GM21619 (cell line): ENCODE measurements around the gene ADARB2.
"Not testable (repeated sequence)": the region's sequence is repeated elsewhere in the genome, so short reads cannot be mapped to it uniquely, and the experiment has no call there.

Source experiments
- ATAC-seq: cut with Tn5 transposase; IDR thresholded peaks from one replicate; pipeline ENCODE4 v1.9.1; 2021; ENCODE audit not compliant: unreplicated experiment

Gene ADARB2

GRCh38 chr10:1449572-1450205 is 287.6 kb downstream of the ADARB2 start:
- ATAC-seq = no peak

GRCh38 chr10:1449021-1449420 is 288.3 kb downstream of the ADARB2 start:
- ATAC-seq = no peak

- ATAC-seq = no peak
Measured at GRCh38 chr10:1448252-1448930, 288.9 kb downstream of the ADARB2 start.

GRCh38 chr10:1444826-1445225 is 292.5 kb downstream of the ADARB2 start:
- no peak for ATAC-seq

- ATAC-seq = no peak
Measured at GRCh38 chr10:1440897-1441296, 296.4 kb downstream of the ADARB2 start.

GRCh38 chr10:1434912-1435692 is 302.2 kb downstream of the ADARB2 start:
- no peak for ATAC-seq

- no peak for ATAC-seq
Measured at GRCh38 chr10:1434202-1434601, 303.1 kb downstream of the ADARB2 start.

- no peak for ATAC-seq
Measured at GRCh38 chr10:1432161-1432560, 305.2 kb downstream of the ADARB2 start.

GRCh38 chr10:1431229-1431628 is 306.1 kb downstream of the ADARB2 start:
- ATAC-seq = no peak

GRCh38 chr10:1427521-1428186 is 309.7 kb downstream of the ADARB2 start:
- not testable (repeated sequence) for ATAC-seq

GRCh38 chr10:1426786-1427185 is 310.5 kb downstream of the ADARB2 start:
- no peak for ATAC-seq

GRCh38 chr10:1425879-1426278 is 311.4 kb downstream of the ADARB2 start:
- peak; percentile 75 for ATAC-seq

GRCh38 chr10:1424648-1425047 is 312.7 kb downstream of the ADARB2 start:
- ATAC-seq = no peak

GRCh38 chr10:1423676-1424253 is 313.6 kb downstream of the ADARB2 start:
- no peak for ATAC-seq

GRCh38 chr10:1422275-1422674 is 315.1 kb downstream of the ADARB2 start:
- no peak for ATAC-seq

GRCh38 chr10:1420661-1421362 is 316.5 kb downstream of the ADARB2 start:
- ATAC-seq = peak; percentile 90

- ATAC-seq = no peak
Measured at GRCh38 chr10:1419796-1420610, 317.3 kb downstream of the ADARB2 start.

- ATAC-seq = no peak
Measured at GRCh38 chr10:1418031-1418550, 319.2 kb downstream of the ADARB2 start.

- ATAC-seq = no peak
Measured at GRCh38 chr10:1417574-1417973, 319.8 kb downstream of the ADARB2 start.
